Mesenchymal stem cell (in vitro differentiated cells and primary cell): ENCODE measurements around the gene SOWAHA.

Experiments
- DNase-seq: peaks from one replicate; pipeline ENCODE4 v3.0.0-alpha.2; 2013
- H2AFZ ChIP-seq: one replicate; pipeline ENCODE4 v1.6.1; 2013; ENCODE audit warnings: low read depth, mild to moderate bottlenecking, control low read depth, inconsistent platforms, low read length, moderate library complexity
- H2AK5ac ChIP-seq: 2 replicates; pipeline ENCODE4 v1.6.1; 2013; ENCODE audit warnings: low read length, moderate library complexity, mild to moderate bottlenecking, inconsistent platforms; ENCODE audit not compliant: severe bottlenecking
- H2BK120ac ChIP-seq: one replicate; pipeline ENCODE4 v1.6.1; 2013; ENCODE audit warnings: low read depth, mild to moderate bottlenecking, inconsistent platforms, low read length, moderate library complexity
- H2BK12ac ChIP-seq, 2 experiments: one replicate each; pipeline ENCODE4 v1.6.1; 2013; ENCODE audit warnings: inconsistent platforms in 2 of 2, low read length in 2 of 2, mild to moderate bottlenecking in 2 of 2, moderate library complexity in 2 of 2, control low read depth in 1 of 2
- H2BK15ac ChIP-seq: one replicate; pipeline ENCODE4 v1.6.1; 2013; ENCODE audit warnings: mild to moderate bottlenecking, low read depth, inconsistent platforms; ENCODE audit not compliant: poor library complexity, severe bottlenecking
- H2BK5ac ChIP-seq: 2 replicates; pipeline ENCODE4 v1.6.1; 2013; ENCODE audit warnings: low read depth, mild to moderate bottlenecking, low read length, control low read depth, inconsistent platforms; ENCODE audit not compliant: poor library complexity, severe bottlenecking
- H3K14ac ChIP-seq, 2 experiments: one replicate each; pipeline ENCODE4 v1.6.1; 2013; ENCODE audit warnings: inconsistent platforms in 2 of 2, low read length in 2 of 2, control low read depth in 1 of 2, mild to moderate bottlenecking in 1 of 2, moderate library complexity in 1 of 2
- H3K18ac ChIP-seq, 2 experiments: one replicate each; pipeline ENCODE4 v1.6.1; 2013; ENCODE audit warnings: inconsistent platforms in 2 of 2, low read length in 2 of 2, control low read depth in 1 of 2, low read depth in 1 of 2, mild to moderate bottlenecking in 1 of 2
- H3K23ac ChIP-seq, 2 experiments: one replicate each; pipeline ENCODE4 v1.6.1; 2013; ENCODE audit warnings: inconsistent platforms in 2 of 2, low read length in 2 of 2, mild to moderate bottlenecking in 2 of 2, moderate library complexity in 2 of 2, control low read depth in 1 of 2
- H3K27ac ChIP-seq: 2 replicates; pipeline ENCODE4 v1.5.1; 2013; ENCODE audit warnings: mild to moderate bottlenecking, moderate library complexity, low read length, control low read depth, inconsistent platforms; ENCODE audit not compliant: poor library complexity, severe bottlenecking
- H3K27me3 ChIP-seq, 2 experiments: 2 replicates each; pipeline versions ENCODE4 v1.6.1 to v1.7.0; 2013; ENCODE audit warnings: low read length in 2 of 2, mild to moderate bottlenecking in 2 of 2, moderate library complexity in 2 of 2, control low read depth in 1 of 2, inconsistent platforms in 1 of 2; ENCODE audit not compliant: control insufficient read depth in 1 of 2, insufficient read depth in 1 of 2
- H3K36me3 ChIP-seq, 2 experiments: 2 replicates each; pipeline versions ENCODE4 v1.6.1 to v1.7.0; 2013; ENCODE audit warnings: low read length in 2 of 2, control low read depth in 1 of 2, inconsistent platforms in 1 of 2, low read depth in 1 of 2, mild to moderate bottlenecking in 1 of 2; ENCODE audit not compliant: insufficient read depth in 2 of 2, control insufficient read depth in 1 of 2
- H3K4ac ChIP-seq, 2 experiments: one replicate each; pipeline ENCODE4 v1.6.1; 2013; ENCODE audit warnings: inconsistent platforms in 2 of 2, low read length in 2 of 2, mild to moderate bottlenecking in 2 of 2, moderate library complexity in 2 of 2, control low read depth in 1 of 2, low read depth in 1 of 2
- H3K4me1 ChIP-seq: 2 replicates; pipeline ENCODE4 v1.6.1; 2013; ENCODE audit warnings: low read depth, low read length, control low read depth; ENCODE audit not compliant: control insufficient read depth, insufficient read depth
- H3K4me2 ChIP-seq: 2 replicates; pipeline ENCODE4 v1.6.1; 2013; ENCODE audit warnings: low read length, mild to moderate bottlenecking, inconsistent platforms; ENCODE audit not compliant: poor library complexity, severe bottlenecking
- H3K4me3 ChIP-seq, 2 experiments: 2 replicates each; pipeline versions ENCODE4 v1.5.1 to v1.7.0; 2013; ENCODE audit warnings: low read length in 2 of 2, mild to moderate bottlenecking in 2 of 2, control low read depth in 1 of 2, low read depth in 1 of 2; ENCODE audit not compliant: insufficient read depth in 1 of 2
- H3K79me1 ChIP-seq: replicated peaks from 2 replicates; pipeline ENCODE4 v1.6.1; 2013; ENCODE audit warnings: mild to moderate bottlenecking, control low read depth, low read length, inconsistent platforms; ENCODE audit not compliant: poor library complexity, severe bottlenecking
- H3K9ac ChIP-seq: 2 replicates; pipeline ENCODE4 v1.7.0; 2013; ENCODE audit warnings: mild to moderate bottlenecking, low read length, moderate library complexity
- H3K9me3 ChIP-seq: 2 replicates; pipeline ENCODE4 v1.7.0; 2013; ENCODE audit warnings: mild to moderate bottlenecking, low read length; ENCODE audit not compliant: control insufficient read depth
- H4K8ac ChIP-seq: one replicate; pipeline ENCODE4 v1.6.1; 2013; ENCODE audit warnings: inconsistent platforms, mild to moderate bottlenecking, low read length, moderate library complexity
- H4K91ac ChIP-seq: one replicate; pipeline ENCODE4 v1.6.1; 2013; ENCODE audit warnings: mild to moderate bottlenecking, low read length, inconsistent platforms
- WGBS: methylation state at CpG from one replicate; pipeline ENCODE4 v1.1.7; 2013; ENCODE audit warnings: mixed read lengths; 5-methylcytosine and 5-hydroxymethylcytosine counted together

The SOWAHA gene

GRCh38 chr5:132836852-132837251 lies 23.8 kb downstream of the SOWAHA start:
- no peak overlapping the region for H3K23ac ChIP-seq
- H3K79me1 ChIP-seq = no peaks in the 10 kb centered on the region
- no peak overlapping the region for H3K14ac ChIP-seq
- H3K4me2 ChIP-seq = no peak overlapping the region
- H3K9ac ChIP-seq = no peak overlapping the region
- no peak overlapping the region for H3K4ac ChIP-seq
- H3K4me3 ChIP-seq = no peak overlapping the region
- no peaks in the 10 kb centered on the region for H3K36me3 ChIP-seq
- H2BK120ac ChIP-seq = no peak overlapping the region
- H2BK12ac ChIP-seq = no peak overlapping the region
- no peak overlapping the region for H4K8ac ChIP-seq
- no peak overlapping the region for H2BK5ac ChIP-seq
- H4K91ac ChIP-seq = no peak overlapping the region
- H2AK5ac ChIP-seq = no peak overlapping the region
- peaks cover 1% of the 10 kb centered on the region for H3K4me1 ChIP-seq
- no peak overlapping the region for H3K18ac ChIP-seq
- 100% methylated on average over 1 of the region's 1 CpG for WGBS
- H3K9me3 ChIP-seq = no peaks in the 10 kb centered on the region
- H2AFZ ChIP-seq = no peak overlapping the region
- DNase-seq = no peak
- no peaks in the 10 kb centered on the region for H3K27me3 ChIP-seq
- H3K27ac ChIP-seq = no peak overlapping the region
- no peak overlapping the region for H2BK15ac ChIP-seq

- H3K79me1 ChIP-seq = no peaks in the 10 kb centered on the region
- H4K8ac ChIP-seq = no peak overlapping the region
- no peak overlapping the region for H3K14ac ChIP-seq
- H3K9ac ChIP-seq = no peak overlapping the region
- H3K27me3 ChIP-seq = no peaks in the 10 kb centered on the region
- no peak overlapping the region for H3K27ac ChIP-seq
- no peak for DNase-seq
- no peak overlapping the region for H3K4ac ChIP-seq
- H2BK5ac ChIP-seq = no peak overlapping the region
- H3K18ac ChIP-seq = no peak overlapping the region
- H3K36me3 ChIP-seq = no peaks in the 10 kb centered on the region
- 79% methylated on average over 2 of the region's 2 CpGs for WGBS
- no peak overlapping the region for H2BK12ac ChIP-seq
- no peak overlapping the region for H3K23ac ChIP-seq
- H3K4me1 ChIP-seq = peaks cover 1% of the 10 kb centered on the region
- H2BK15ac ChIP-seq = no peak overlapping the region
- no peak overlapping the region for H2AFZ ChIP-seq
- H3K4me2 ChIP-seq = no peak overlapping the region
- H2BK120ac ChIP-seq = no peak overlapping the region
- no peak overlapping the region for H4K91ac ChIP-seq
- no peaks in the 10 kb centered on the region for H3K9me3 ChIP-seq
- no peak overlapping the region for H2AK5ac ChIP-seq
- H3K4me3 ChIP-seq = no peak overlapping the region
Observed at GRCh38 chr5:132837868-132838267, 24.8 kb downstream of the SOWAHA start.

- no peak overlapping the region for H2BK120ac ChIP-seq
- H3K27me3 ChIP-seq = no peaks in the 10 kb centered on the region
- H3K27ac ChIP-seq = no peak overlapping the region
- no peak for DNase-seq
- H3K9ac ChIP-seq = no peak overlapping the region
- peak overlapping the region in 1 of 2 experiments; percentile 48 for H3K18ac ChIP-seq
- H3K4me3 ChIP-seq = no peak overlapping the region
- no peaks in the 10 kb centered on the region for H3K79me1 ChIP-seq
- WGBS = 96% methylated on average over 3 of the region's 3 CpGs
- H3K23ac ChIP-seq = no peak overlapping the region
- no peak overlapping the region for H2AK5ac ChIP-seq
- H3K9me3 ChIP-seq = no peaks in the 10 kb centered on the region
- no peak overlapping the region for H2AFZ ChIP-seq
- H4K91ac ChIP-seq = no peak overlapping the region
- H2BK12ac ChIP-seq = no peak overlapping the region
- no peak overlapping the region for H2BK5ac ChIP-seq
- H3K4ac ChIP-seq = no peak overlapping the region
- H3K4me1 ChIP-seq = peaks cover 1% of the 10 kb centered on the region
- no peak overlapping the region for H4K8ac ChIP-seq
- no peak overlapping the region for H3K4me2 ChIP-seq
- no peak overlapping the region for H2BK15ac ChIP-seq
- no peak overlapping the region for H3K14ac ChIP-seq
- H3K36me3 ChIP-seq = no peaks in the 10 kb centered on the region
Observed at GRCh38 chr5:132838516-132839282, 25.6 kb downstream of the SOWAHA start.

GRCh38 chr5:132839426-132840301 lies 26.6 kb downstream of the SOWAHA start:
- Histone ChIP-seq H4K91ac (peak overlapping the region; percentile 67), H2BK12ac (peak overlapping the region in 1 of 2 experiments; percentile 9), H3K79me1 (no peaks in the 10 kb centered on the region), H3K4me3 (no peak overlapping the region), H2BK5ac (no peak overlapping the region), H2AK5ac (no peak overlapping the region), H3K9me3 (no peaks in the 10 kb centered on the region), H3K4me2 (no peak overlapping the region), H3K9ac (no peak overlapping the region), H4K8ac (peak overlapping the region; percentile 59), H3K23ac (no peak overlapping the region), H3K14ac (no peak overlapping the region), H3K4ac (no peak overlapping the region), H3K36me3 (no peaks in the 10 kb centered on the region), H3K18ac (peak overlapping the region; percentile 45 to 54), H3K27me3 (no peaks in the 10 kb centered on the region), H2BK120ac (no peak overlapping the region), H3K4me1 (peaks cover 1% of the 10 kb centered on the region), H2AFZ (no peak overlapping the region), H2BK15ac (no peak overlapping the region), H3K27ac (peak overlapping the region; percentile 9)
- DNase-seq = peak; percentile 84
- WGBS = 61% methylated on average over 8 of the region's 8 CpGs
